Stimulated activated naive CD4-positive, alpha-beta T cell treated with Interleukin-2 at 50 U/mL for 16 hours (primary cell): ENCODE results near the gene RNMT.
A peak's percentile ranks its signal among the peaks of the same experiment; 100 is the strongest.
"Not testable (repeated sequence)": the region's sequence is repeated elsewhere in the genome, so short reads cannot be mapped to it uniquely, and the experiment has no call there.

Source experiments
- DNase-seq: peaks from one replicate; lab custom pipeline; 2025; lab: John Stamatoyannopoulos, UW

Gene RNMT

DNA sequence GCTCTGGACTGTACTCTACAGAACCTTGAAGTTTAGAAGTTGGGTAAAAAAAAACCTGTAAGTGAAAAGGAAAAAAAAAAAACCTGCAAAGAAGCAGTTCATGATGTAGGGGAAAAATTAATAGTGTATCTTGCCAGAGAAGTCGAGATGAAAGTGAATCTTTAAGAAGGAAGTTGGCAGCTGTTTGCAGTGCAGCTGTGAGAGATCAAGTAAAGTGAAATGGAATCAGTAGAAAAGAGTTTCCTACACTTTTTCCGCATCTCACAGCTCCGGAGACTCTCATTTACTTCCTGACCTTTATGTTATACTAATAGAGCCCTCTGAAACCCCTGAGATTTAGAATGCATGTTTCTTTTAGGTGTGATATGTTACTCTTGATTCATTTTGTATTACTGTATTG is 19.2 kb downstream of the RNMT start:
- no peak for DNase-seq

DNA sequence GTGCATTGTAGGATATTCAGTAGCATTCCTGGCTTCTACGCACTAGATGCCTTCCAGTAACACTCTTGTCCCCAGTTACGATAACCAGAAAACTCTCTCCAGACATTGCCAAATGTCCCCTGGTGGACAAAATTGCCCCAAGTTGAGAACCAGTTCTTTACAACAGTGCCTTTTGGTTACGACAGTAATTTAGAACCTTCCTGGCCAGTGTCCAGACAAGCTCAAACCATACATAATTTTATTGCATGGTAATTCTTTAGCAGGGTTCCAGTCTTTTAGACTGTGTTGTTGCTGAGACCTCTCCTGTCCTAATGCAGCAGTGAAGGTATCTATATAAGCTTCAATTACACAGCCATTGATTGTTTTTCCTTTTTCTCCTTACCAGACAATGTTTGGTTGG is 20.2 kb downstream of the RNMT start:
- no peak for DNase-seq

DNA sequence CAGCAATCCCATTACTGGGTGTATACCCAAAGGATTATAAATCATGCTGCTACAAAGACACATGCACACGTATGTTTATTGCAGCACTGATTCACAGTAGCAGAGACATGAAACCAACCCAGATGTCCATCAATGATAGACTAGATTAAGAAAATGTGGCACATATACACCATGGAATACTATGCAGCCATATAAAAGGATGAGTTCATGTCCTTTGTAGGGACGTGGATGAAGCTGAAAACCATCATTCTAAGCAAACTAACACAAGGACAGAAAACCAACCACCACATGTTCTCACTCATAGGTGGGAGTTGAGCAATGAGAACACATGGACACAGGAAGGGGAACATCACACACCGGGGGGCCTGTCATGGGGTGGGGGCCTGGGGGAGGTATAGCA is 25.1 kb downstream of the RNMT start:
- not testable (repeated sequence) for DNase-seq

DNA sequence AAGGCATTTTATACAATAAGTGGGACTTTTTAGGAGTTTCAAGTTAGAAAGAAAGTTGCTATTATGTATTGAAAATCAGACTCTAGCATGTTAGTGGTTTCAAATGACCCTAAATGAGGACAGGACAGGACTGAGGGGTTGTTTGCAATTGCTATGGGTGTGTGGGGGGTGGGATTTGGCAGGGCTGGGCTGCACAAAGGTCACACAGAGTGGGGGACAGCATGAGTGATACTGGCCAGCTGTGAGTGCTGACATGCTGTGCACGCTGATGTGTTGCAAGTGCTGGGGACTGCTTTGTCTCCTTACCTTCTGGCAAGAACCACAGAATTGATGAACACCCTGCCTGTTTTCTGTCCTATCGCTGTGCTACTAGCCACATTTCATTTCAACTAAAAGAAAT is 29.8 kb downstream of the RNMT start:
- DNase-seq, result no peak

DNA sequence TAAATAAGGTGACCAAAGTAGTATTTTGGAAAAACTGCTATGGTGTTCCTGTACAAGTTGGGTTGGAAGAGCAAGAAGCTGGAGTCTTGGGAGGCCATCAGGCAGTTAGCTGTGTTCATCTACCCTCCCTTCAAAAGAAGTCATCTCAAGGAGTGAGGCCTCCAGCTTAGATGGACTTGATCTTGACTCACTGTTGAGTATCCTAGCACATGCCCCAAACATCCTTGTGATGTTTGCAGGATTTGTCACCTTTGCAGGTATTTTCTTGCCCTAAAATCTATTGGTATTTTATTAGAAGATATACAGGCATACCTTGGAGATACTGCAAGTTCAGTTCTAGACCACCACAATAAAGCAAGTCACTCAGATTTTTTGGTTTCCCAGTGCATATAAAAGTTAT is 30.2 kb downstream of the RNMT start:
- no peak for DNase-seq

DNA sequence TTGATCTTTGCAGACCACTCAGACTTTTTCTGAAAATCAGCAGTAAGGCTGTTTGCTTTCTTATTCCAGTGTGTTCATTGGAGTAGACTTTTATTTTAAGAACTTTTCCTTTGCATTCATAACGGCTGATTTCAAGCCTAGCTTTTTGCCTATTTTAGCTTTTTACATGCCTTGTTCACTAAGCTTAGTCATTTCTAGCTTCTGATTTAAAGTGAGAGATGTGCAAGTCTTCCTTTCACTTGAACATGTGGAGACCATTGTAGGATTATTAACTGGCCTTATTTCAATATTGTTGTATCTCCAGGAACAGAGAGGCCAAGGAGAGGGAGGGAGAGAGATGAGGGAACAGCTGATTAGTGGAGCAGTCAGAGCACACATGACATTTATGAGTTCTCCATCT is 32.1 kb downstream of the RNMT start:
- DNase-seq, result no peak

DNA sequence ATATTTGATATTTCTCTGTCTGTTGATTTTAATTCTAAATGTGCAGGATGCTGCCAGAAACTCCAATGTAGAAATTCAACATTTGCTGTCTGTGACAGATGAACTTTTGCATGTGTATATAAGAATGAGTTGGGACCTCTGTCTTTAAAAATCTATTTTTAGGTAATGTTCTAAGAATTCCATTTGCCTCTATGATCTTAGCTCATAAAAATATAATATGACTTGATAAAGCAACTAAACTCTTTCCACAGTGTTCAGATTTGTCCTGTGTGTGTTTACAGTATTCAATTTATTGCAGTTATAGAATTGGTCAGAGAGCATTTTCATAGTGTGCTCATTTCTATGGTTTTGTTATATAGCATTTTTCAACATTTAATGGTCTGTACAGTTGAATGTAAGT is 33.6 kb downstream of the RNMT start:
- no peak for DNase-seq

DNA sequence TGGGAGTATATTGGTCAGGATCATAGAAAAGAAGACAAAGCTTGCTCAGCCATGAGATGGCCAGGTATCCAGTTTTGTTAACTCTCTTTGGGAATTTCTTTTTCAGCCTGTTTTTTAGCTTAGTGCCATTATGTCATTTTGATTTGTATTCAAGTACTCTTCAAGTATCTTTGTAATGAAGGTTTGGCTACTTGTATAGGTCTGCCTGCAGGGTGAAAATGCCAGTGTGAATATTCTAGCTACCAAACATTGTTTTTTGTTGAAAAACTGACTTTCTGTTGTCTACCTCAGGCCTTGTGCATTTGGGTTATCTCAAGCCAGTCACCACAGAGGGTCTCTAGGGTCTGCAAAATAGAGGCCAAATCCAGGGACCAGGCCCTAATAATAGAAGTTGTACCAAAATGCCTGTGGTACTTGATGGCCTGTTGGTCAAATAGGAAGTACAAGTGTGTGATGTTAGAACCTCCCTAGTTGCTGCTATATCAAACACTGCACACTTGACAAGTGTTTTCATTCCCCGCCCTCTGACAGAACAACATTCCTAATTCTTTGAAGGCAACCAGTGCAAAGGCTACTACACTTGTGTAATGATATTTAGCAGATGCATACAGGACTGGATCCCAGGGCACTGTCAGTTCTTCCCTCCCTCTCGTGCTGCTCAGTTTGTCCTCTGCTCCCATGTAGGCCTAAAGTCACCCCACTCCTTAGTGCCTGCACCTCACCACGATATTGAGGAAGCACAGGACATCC is 36.4 kb downstream of the RNMT start:
- no peak for DNase-seq

DNA sequence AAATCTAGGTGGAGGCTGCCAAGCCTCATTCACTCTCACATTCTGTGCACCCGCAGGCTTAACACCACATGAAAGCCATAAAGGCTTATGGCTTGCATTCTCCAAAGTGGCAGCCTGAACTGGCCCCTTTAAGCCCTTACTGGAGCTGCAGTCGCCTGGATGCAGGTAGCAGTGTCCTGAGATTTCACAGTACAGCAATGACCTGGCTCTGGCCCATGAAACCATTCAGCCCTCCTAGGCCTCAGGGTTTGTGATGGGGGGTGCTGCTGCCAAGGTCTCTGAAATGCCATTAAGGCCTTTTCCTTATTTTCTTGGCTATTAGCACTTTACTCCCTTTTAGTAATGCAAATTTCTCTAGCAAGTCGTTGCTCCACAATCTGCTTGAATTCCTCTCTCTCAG is 48.6 kb downstream of the RNMT start:
- no peak for DNase-seq

DNA sequence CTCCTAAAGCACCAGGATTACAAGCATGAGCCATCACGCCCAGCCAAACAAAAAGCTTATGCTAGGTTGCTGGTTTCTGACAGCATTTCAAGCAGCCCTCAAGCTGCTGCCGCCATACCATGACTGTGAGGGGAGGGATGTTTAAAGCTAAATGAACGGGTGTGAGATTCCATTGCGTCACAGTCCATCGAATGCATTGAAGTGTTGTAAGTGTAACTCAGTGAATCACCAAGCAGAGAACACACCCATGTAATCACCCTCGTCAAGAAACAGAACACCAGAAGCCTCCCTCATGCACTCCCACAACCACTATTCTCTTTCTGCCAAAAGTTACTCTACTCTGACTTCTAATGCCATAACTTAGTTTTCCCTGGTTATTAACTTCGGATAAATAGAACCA is 64.7 kb downstream of the RNMT start:
- DNase-seq, result no peak

DNA sequence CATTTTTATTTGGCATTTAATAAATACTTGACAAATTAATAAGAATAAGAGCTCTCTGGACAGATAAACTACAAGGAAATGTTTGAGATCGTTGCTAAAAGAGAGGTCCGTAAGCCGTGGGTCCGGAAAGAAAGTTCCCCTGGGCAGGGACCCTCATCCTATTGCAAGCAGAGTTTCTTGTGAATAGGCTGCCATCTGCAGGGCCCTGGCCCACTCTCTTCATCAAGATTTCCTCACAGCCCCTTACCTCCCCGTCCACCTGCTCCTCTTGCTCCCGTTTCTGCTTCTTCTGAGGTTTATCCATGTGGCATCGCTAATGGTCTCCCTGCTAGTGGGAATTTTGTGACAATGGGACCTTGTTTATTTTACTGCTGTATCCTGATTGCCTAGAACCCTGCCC is 67.3 kb downstream of the RNMT start:
- no peak for DNase-seq

DNA sequence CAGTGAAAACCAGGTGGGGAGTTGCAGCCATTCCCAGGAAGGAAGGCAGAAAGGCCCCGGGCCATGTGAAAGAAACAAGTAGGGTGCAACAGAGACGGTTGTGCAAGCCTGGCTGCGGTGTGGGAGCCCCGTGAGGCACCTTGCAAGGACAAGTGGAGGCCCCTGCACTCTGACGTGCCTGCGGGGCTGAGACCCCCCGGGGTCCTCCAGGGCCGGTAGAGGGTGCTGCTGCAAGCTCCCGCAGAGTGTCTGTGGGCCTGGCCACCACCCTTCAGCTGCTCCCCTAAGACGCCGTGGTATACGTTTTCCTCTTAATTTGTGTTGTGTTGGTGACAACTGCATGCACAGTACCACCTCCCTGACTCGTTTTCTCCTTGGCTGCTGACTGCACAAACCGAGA is 70.0 kb downstream of the RNMT start:
- DNase-seq, result no peak

DNA sequence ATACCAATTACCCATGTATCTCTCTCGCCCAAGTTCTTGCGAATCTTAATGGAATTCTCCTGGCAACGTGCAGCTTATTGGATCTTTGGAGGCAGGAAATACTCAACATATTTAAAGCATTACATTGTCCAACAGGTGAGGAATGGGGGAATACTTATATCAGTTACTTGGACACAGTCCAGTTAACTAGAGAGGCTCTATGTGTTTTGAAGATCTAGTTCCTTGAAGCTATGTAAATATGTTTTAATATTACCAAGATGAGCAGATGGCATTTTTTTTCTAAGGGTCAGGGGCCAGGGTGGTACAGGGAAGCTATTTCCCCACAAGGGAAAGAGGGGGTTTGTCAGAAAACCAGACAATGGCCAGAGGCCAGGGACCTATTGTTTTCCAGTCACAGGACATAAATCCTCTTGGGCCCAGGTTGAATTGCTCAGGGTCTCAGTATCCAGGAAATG is 70.7 kb downstream of the RNMT start:
- DNase-seq, result no peak

DNA sequence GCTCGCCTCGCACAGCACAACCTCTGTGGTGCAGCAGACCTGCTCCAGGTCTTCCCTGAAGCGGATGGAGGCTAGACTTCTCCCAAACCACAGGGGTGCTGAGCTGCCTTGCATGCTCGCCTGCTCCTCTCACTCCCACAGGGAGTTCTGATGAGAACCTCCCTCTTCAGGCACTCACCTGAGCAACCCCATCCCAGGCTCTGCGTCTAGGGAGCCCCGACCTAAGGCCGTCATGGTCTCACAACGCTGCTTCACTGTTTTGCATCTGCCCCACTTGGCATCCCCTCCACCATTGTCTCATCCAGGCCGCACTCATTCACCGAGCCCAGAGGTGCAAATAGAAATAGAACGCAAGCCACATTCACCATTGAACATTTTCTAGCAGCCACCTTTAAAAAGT is 72.9 kb downstream of the RNMT start:
- DNase-seq, result no peak

DNA sequence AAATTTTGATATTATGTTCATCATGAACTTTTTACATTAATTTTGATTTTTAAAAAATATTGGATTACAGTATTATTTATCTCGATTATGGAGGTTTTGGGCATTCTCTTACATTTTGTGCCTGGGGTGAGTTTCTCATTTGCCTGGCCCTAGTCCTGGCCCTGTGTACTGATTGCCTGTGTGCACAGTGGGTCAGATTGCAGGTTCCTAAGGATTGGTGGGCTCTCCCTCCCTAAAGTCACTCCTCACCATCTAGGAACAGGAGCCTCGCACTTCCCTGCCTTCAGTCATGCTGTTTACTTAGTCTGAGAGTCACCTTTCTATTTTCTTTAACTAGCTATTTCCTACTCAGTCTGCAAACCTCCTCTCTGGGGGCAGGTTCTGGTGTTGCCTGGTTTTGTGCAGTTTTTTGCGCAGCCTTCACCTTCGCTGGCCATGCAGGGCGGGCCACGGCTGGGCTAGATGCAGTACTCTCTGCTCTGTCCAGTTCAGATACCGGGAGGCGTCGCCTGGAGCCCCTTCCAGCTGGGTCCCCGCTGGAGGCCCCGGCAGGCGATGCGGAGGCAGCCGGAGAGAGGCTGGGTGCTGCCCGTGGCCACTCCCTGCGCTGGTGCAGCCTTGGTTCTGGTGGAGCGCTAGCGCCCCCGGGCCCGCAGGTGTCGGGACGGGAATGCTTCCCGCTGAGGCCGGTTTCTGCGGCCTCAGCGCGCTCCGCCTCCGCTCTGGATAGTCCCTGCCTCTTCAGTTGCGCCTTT is 74.2 kb downstream of the RNMT start:
- DNase-seq, result peak; percentile 25

DNA sequence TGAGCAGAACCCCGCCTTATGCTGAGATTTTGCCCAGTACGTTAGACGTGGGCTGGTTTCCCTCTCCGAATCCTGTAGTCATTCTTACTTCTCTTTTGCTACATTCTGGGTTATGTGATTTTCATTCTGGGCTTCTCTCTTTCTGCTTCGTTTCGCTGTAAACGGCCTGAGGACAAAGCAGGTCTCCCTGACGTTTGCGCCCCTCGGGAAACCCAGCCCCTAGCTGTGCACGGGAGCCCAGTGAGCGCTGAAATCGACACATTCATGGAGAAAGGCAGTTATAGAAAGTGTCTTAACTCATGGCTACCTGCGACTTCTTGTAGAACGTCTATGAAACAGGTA is 74.8 kb downstream of the RNMT start:
- no peak for DNase-seq

DNA sequence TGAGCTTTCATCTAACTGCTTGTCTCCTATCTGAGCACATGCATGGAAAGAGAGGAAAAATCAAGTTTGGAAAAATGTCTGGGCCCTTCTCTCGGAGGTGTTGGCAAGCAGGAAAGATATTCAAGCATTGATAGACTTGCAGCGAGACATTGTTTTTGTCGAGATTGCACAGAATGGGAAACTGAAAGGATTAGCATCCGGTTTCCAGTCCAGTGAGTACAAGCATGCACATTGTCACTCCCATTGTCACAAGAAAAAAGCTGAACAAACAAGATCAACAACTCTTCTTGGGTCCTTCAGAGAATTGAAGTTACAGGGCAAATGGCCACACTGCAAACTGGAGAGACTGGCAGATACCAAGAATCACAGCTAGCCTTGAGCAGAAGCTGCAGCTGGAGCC is 77.8 kb downstream of the RNMT start:
- DNase-seq, result no peak

DNA sequence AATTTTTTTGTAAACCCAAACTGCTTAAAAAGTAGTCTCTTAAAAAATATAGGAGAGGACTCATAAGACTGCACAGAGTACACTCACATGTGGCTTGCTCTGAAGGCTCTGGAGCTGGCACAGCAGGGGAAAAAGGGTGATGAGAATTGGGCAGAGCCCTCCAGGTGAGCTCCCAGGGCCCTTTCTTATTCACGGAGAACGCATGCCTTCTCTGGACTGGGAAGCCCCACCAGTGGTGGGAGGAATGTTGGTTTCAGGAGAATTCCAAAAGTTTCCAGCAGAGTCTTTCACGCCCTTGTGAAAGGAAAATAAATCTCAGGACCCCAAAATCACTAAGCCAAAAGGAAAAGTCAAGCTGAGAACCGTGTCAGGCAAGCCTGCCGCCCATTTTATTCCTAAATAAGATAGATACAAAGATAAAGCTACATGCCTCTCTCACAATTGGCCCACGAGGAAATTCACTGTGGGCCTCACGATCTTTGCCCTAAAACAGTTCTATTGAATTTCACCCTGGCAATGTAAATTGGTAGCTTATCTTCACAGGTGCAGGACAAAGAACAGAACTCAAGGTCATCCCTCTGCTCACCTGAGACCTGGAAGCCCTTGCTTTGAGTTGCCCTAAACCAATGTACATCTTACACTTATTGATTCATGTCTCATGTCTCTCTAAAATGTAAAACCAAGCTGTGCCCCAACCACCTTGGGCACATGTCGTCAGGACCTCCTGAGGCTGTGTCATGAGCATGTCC is 82.0 kb downstream of the RNMT start:
- no peak for DNase-seq

DNA sequence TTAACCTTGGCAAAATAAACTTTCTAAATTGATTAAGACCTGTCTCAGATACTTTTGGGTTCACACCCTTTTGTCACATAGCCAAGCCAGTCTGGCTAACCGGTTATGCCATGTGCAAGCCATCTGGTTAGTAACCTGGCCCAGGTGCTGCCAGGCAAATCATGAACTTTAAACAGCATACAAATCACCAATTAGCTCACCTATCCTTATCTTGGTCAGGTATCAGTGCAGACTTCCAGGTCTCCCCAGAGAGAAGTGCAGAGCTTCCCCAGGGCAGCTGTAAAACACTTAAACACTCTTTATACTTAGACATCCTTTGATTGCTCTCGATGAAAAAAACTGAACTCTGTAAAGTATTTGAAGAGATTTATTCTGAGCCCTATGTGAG is 82.6 kb downstream of the RNMT start:
- DNase-seq, result no peak

DNA sequence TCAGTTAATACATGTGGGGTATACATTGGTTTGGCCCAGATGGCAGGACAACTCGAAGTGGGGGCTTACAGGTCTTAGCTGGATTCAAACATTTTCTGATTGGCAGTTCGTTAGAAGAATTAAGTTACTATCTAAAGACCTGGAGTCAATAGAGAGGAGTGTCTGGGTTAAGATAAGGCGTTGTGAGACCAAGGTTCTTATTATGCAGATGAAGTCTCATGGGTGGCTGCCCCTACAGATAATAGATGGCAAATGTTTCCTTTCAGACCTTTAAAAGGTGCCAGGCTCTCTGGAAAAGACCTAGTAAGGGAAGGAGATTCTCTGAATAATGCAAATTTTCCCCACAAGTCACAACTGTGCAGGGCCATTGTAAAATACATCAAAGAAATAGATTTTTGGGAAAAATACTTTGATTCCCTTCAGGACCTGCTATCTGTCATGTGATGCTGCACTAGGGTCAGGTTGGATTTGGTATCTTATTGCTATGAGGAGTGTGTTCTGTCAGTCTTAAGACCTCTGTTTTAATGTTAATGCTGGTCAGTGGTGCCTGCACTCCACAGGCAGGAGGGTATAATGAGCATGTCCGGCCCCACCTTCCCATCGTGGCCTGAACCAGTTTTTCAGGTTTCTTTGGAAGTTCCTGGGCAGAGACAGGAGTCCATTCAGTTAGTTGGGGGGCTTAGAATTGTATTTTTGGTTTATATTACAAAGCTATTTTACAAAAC is 83.2 kb downstream of the RNMT start:
- no peak for DNase-seq

DNA sequence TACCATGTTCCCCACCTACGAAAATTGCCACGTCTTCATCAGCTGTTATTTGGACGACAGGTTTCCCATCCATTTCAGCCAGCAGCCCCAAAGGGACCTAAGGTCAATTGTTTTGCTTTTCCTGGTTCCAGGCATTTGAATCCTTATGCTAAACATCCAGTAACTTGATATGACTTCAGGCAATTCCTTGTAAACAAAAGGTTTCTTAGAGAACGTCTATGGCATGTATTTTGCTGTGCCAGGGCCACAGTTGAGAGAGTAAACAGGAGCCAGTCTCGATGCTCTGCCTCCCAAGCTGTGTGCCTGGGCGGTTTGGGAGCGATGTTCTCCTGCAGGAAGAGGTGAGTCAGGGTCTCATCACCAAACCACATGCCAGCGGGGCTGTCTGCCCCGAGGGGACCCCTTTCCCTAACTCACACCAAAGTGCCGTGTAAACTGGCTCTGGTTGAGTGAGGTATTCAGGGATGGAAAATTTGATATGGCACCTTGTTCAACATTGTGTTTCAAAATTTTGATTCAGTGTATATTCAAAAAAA is 84.5 kb downstream of the RNMT start:
- DNase-seq, result no peak

DNA sequence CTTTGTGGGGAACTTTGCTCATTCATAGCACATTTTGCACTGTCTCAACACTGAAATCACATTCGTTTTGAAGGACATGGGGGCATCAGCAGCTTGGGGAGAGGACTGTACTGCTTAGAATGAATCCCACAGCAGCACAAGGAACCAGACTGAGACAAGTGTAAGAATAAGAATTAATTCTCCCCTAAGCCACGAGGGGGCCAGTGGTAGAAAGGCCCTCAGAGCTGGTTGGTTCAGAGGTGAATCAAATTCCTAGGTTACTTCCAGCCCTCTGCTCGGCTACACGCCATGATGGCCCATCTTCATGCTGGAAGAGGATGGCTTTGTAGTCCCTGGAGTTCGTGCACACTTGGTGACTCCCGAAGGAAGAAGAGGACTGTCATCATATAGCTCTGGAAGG is 85.5 kb downstream of the RNMT start:
- DNase-seq, result no peak
